Neural crest cell (in vitro differentiated cells): ENCODE data around the gene ELMOD1. TPM values are rescaled to one million over a fixed set of nuclear protein-coding genes. Genes with fewer than 3 reads are reported as not detected.

Experiments
- DNase-seq: peaks from one replicate; pipeline ENCODE4 v3.0.0; 2021; ENCODE audit warnings: low read depth, mixed read lengths, low spot score
- H3K27ac Mint-ChIP-seq: one replicate; pipeline ENCODE4 v1.8.0; 2021; ENCODE audit warnings: mild to moderate bottlenecking, mixed read lengths; ENCODE audit not compliant: unreplicated experiment
- H3K27me3 Mint-ChIP-seq: 2 replicates; pipeline ENCODE4 v1.8.0; 2021; ENCODE audit warnings: low read depth, mild to moderate bottlenecking, mixed read lengths
- H3K36me3 Mint-ChIP-seq: 2 replicates; pipeline ENCODE4 v1.8.0; 2021; ENCODE audit warnings: low read depth, mild to moderate bottlenecking, mixed read lengths
- H3K4me1 Mint-ChIP-seq: 2 replicates; pipeline ENCODE4 v1.8.0; 2021; ENCODE audit warnings: mixed read lengths
- H3K4me3 Mint-ChIP-seq: one replicate; pipeline ENCODE4 v1.8.0; 2021; ENCODE audit warnings: mild to moderate bottlenecking, mixed read lengths
- H3K9me3 Mint-ChIP-seq: 2 replicates; pipeline ENCODE4 v1.8.0; 2021; ENCODE audit warnings: mixed read lengths
- CTCF ChIP-seq: fragments of 200-600 bp; sonication (generic); conservative IDR thresholded peaks from 2 replicates; pipeline ENCODE4 v1.5.0; 2021; ENCODE audit warnings: antibody characterized with exemption, mild to moderate bottlenecking
- total RNA-seq: library from RNA; stranded (reverse); gene quantifications from 2 replicates; pipeline ENCODE4 v1.2.1, GENCODE V29; 2021

Gene ELMOD1
- total RNA-seq, 1 donor from 2014 or later: 0.40 TPM

GRCh38 chr11:107706531-107706930 lies 115.6 kb downstream of the ELMOD1 start:
- no peak for DNase-seq
- Mint-ChIP-seq H3K9me3 (no peaks in the 10 kb centered on the region), H3K27ac (no peak overlapping the region), H3K27me3 (peaks cover 17% of the 10 kb centered on the region), H3K36me3 (no peaks in the 10 kb centered on the region), H3K4me1 (no peaks in the 10 kb centered on the region), H3K4me3 (no peak overlapping the region)
- no peak for TF ChIP-seq CTCF

- peaks cover 2% of the 10 kb centered on the region for H3K4me1 Mint-ChIP-seq
- no peaks in the 10 kb centered on the region for H3K36me3 Mint-ChIP-seq
- no peak for DNase-seq
- H3K27ac Mint-ChIP-seq: no peak overlapping the region
- no peak overlapping the region for H3K4me3 Mint-ChIP-seq
- H3K9me3 Mint-ChIP-seq: no peaks in the 10 kb centered on the region
- peaks cover 20% of the 10 kb centered on the region for H3K27me3 Mint-ChIP-seq
- no peak for TF ChIP-seq CTCF
These were observed 116.3 kb downstream of the ELMOD1 start for GRCh38 chr11:107707215-107707671.

- H3K9me3 Mint-ChIP-seq: no peaks in the 10 kb centered on the region
- no peak overlapping the region for H3K27ac Mint-ChIP-seq
- no peak for TF ChIP-seq CTCF
- peaks cover 21% of the 10 kb centered on the region for H3K27me3 Mint-ChIP-seq
- no peaks in the 10 kb centered on the region for H3K36me3 Mint-ChIP-seq
- H3K4me3 Mint-ChIP-seq: no peak overlapping the region
- DNase-seq: no peak
- H3K4me1 Mint-ChIP-seq: peaks cover 6% of the 10 kb centered on the region
These were observed 116.9 kb downstream of the ELMOD1 start for GRCh38 chr11:107707807-107708206.

- Mint-ChIP-seq H3K9me3 (no peaks in the 10 kb centered on the region), H3K36me3 (no peaks in the 10 kb centered on the region), H3K4me3 (no peak overlapping the region), H3K27me3 (peaks cover 19% of the 10 kb centered on the region), H3K27ac (no peak overlapping the region), H3K4me1 (peaks cover 10% of the 10 kb centered on the region)
- no peak for TF ChIP-seq CTCF
- DNase-seq: no peak
These were observed 117.8 kb downstream of the ELMOD1 start for GRCh38 chr11:107708792-107709191.

GRCh38 chr11:107710301-107710700 lies 119.4 kb downstream of the ELMOD1 start:
- H3K36me3 Mint-ChIP-seq: no peaks in the 10 kb centered on the region
- TF ChIP-seq CTCF: no peak
- H3K27ac Mint-ChIP-seq: no peak overlapping the region
- no peak overlapping the region for H3K4me3 Mint-ChIP-seq
- peaks cover 10% of the 10 kb centered on the region for H3K4me1 Mint-ChIP-seq
- peaks cover 16% of the 10 kb centered on the region for H3K27me3 Mint-ChIP-seq
- DNase-seq: no peak
- no peaks in the 10 kb centered on the region for H3K9me3 Mint-ChIP-seq
